Activated CD8-positive, alpha-beta T cell treated with anti-CD3 and anti-CD28 coated beads for 36 hours (primary cell): ENCODE results near the gene SFXN2. TPM values are rescaled to one million over a fixed set of nuclear protein-coding genes. Genes with fewer than 3 reads are reported as not detected.
A peak's percentile ranks its signal among the peaks of the same experiment; 100 is the strongest.
"Not testable (repeated sequence)": the region's sequence is repeated elsewhere in the genome, so short reads cannot be mapped to it uniquely, and the experiment has no call there.

Experiments used
- ATAC-seq: fragments of 200-7000 bp; cut with Tn5 transposase; one replicate; pipeline ENCODE4 v1.10.0; 2021; ENCODE audit warnings: mild to moderate bottlenecking, moderate library complexity
- CTCF ChIA-PET: fragments of 350-600 bp; sonication (Branson Sonifier 250); formaldehyde crosslinking; loops from one replicate; lab custom pipeline; 2021; ENCODE audit warnings: antibody characterized with exemption; lab: Charles Lee
- POLR2A ChIA-PET: fragments of 350-600 bp; sonication (Branson Sonifier 250); formaldehyde crosslinking; loops from one replicate; lab custom pipeline; 2021; ENCODE audit warnings: antibody characterized with exemption; lab: Charles Lee
- DNase-seq: peaks from one replicate; pipeline ENCODE4 v3.0.0-alpha.2; 2020
- H3K27ac Mint-ChIP-seq: one replicate; pipeline ENCODE4 v1.8.0; 2021; ENCODE audit warnings: mild to moderate bottlenecking, mixed read lengths
- H3K27me3 Mint-ChIP-seq: one replicate; pipeline ENCODE4 v1.8.0; 2021; ENCODE audit warnings: mixed read lengths
- H3K36me3 Mint-ChIP-seq: one replicate; pipeline ENCODE4 v1.8.0; 2021; ENCODE audit warnings: low read depth, mixed read lengths
- H3K4me1 Mint-ChIP-seq: one replicate; pipeline ENCODE4 v1.8.0; 2021; ENCODE audit warnings: low read depth, mixed read lengths
- H3K4me3 Mint-ChIP-seq: one replicate; pipeline ENCODE4 v1.8.0; 2021; ENCODE audit warnings: mild to moderate bottlenecking, moderate library complexity, mixed read lengths
- H3K9me3 Mint-ChIP-seq: one replicate; pipeline ENCODE4 v1.8.0; 2021; ENCODE audit warnings: mixed read lengths
- intact Hi-C: fragments of 100-400 bp; cut with micrococcal nuclease; formaldehyde crosslinking; loops from one replicate; pipeline ENCODE4 v1.10.0; 2022
- total RNA-seq, 2 experiments: library from RNA; stranded (reverse); gene quantifications; one replicate each; pipeline ENCODE4 v1.2.3, GENCODE V29; 2021
- TF ChIP-seq, protein P1 (sequence below): fragments of 200-600 bp; IDR thresholded peaks from one replicate; pipeline ENCODE4 v1.8.0; 2022; ENCODE audit warnings: antibody characterized with exemption, mild to moderate bottlenecking

Gene SFXN2
- total RNA-seq, 2 experiments from 2014 or later, result 12.8 to 16.3 TPM

DNA sequence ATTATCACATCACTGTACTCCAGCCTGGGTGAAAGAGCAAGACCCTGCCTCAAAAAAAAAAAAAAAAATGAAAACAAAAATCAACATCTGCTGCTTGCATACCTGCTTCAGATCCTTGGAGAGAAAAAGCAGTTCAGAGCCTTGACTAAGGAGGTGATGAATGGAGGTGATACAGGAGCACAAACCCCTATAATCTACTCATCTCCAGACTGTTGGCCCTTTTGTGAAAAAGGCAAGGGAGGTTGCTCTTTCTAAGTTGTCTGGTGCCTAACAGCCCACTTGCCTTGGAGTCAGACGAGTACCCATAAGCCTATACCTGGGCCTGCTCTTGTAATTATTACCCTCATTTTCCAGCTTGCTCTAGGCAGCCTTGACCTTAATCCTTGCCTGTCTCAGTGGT lies 1.4 kb downstream of the SFXN2 start:
- ChIA-PET POLR2A (interaction anchor here (1.1 to 3.4 kb wide), 3 partner anchors 9 to 28 kb away, joined by 4 to 27 read pairs (median 4); partner anchors contain the start of gene WBP1L), CTCF (interaction anchor here (1.4 kb wide), 1 partner anchor 8 kb away, joined by 3 read pairs; no protein-coding TSS in a partner anchor)
- H3K27ac Mint-ChIP-seq, result peak overlapping the region; percentile 39
- peak overlapping the region; percentile 82 for H3K4me3 Mint-ChIP-seq
- peaks cover 26% of the 10 kb centered on the region for H3K36me3 Mint-ChIP-seq
- ATAC-seq, result no peak
- H3K4me1 Mint-ChIP-seq, result peaks cover 56% of the 10 kb centered on the region
- intact Hi-C loops, result no loop called here
- no peaks in the 10 kb centered on the region for H3K9me3 Mint-ChIP-seq
- TF ChIP-seq, protein P1, sequence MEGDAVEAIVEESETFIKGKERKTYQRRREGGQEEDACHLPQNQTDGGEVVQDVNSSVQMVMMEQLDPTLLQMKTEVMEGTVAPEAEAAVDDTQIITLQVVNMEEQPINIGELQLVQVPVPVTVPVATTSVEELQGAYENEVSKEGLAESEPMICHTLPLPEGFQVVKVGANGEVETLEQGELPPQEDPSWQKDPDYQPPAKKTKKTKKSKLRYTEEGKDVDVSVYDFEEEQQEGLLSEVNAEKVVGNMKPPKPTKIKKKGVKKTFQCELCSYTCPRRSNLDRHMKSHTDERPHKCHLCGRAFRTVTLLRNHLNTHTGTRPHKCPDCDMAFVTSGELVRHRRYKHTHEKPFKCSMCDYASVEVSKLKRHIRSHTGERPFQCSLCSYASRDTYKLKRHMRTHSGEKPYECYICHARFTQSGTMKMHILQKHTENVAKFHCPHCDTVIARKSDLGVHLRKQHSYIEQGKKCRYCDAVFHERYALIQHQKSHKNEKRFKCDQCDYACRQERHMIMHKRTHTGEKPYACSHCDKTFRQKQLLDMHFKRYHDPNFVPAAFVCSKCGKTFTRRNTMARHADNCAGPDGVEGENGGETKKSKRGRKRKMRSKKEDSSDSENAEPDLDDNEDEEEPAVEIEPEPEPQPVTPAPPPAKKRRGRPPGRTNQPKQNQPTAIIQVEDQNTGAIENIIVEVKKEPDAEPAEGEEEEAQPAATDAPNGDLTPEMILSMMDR, result no peak
- H3K27me3 Mint-ChIP-seq, result no peaks in the 10 kb centered on the region
- DNase-seq, result no peak

DNA sequence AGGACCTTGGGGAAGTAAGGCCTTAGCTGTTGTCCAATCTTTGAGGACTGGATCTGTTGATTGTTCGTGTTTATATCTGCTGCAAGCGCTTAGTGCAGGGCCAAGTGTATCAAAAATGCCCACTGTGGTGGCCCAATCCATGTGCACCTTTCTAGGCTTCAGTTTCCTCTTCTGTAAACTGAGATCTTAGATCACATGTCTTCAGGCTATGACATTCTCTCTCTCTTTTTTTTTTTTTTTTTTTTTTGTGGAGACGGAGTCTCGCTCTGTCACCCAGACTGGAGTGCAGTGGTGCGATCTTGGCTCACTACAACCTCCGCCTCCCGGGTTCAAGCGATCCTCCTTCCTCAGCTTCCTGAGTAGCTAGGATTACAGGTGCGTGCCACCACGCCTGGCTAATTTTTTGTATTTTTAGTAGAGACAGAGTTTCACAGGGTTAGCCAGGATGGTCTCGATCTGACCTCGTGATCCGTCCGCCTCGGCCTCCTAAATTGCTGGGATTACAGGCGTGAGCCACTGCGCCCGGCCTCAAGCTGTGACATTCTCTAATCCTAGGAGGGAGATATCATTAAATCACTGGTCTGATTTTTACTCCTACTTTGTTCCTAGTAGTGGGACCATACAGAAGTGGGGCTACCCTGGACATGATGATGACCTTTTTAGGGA lies 2.6 kb downstream of the SFXN2 start:
- Mint-ChIP-seq H3K36me3 (peaks cover 31% of the 10 kb centered on the region), H3K4me3 (peak overlapping the region; percentile 20), H3K4me1 (peaks cover 57% of the 10 kb centered on the region)
- H3K27me3 Mint-ChIP-seq, DNase-seq, intact Hi-C loops, CTCF ChIA-PET, H3K9me3 Mint-ChIP-seq, ATAC-seq, H3K27ac Mint-ChIP-seq: not testable (repeated sequence)
- POLR2A ChIA-PET, result interaction anchor here (1.1 to 1.6 kb wide), 2 partner anchors 8 to 15 kb away, joined by 4 read pairs; no protein-coding TSS in a partner anchor

DNA sequence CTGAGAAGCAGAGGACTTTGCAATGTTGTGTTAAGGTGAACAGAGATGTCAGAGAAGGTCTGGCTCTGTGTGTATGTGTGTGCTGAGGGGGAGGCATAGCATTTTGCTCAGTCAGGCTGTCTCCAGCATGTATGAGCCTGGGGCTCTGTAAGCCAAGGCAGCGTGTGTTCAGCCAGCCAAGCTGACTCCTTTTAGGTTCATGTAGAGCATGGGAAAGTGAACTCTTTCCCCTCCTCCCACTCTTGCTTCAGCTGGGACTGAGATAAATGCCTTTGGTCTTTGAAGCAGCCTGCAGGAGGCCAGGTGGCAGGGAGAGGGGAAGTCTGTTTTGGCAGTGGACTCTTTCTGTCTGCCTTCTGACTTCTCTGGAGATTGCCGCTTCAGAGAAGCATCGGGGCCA lies 3.8 kb downstream of the SFXN2 start:
- ATAC-seq (no peak), DNase-seq (no peak)
- Mint-ChIP-seq H3K36me3 (peaks cover 33% of the 10 kb centered on the region), H3K4me3 (no peak overlapping the region), H3K9me3 (no peaks in the 10 kb centered on the region), H3K27me3 (no peaks in the 10 kb centered on the region), H3K27ac (no peak overlapping the region), H3K4me1 (peaks cover 48% of the 10 kb centered on the region)
- CTCF ChIA-PET, result no interaction called here
- TF ChIP-seq, protein P1, result no peak
- intact Hi-C loops, result no loop called here
- POLR2A ChIA-PET, result no interaction called here

DNA sequence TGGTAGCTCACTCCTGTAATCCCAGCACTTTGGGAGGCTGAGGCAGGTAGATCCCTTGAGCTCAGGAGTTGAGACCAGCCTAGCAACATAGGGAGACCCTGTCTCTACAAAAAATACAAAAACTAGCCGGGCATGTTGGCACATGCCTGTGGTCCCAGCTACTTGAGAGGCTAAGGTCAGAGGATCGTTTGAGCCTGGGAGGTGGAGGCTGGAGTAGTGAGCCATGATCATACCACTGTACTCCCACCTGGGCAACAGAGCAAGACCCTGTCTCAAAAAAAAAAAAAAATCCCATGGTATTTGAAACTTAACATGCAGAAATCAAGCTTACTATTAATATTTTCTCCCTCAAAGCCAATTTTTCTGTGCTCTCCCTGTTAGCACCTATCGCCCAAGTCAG lies 5.9 kb downstream of the SFXN2 start:
- ChIA-PET POLR2A (interaction anchor here (1.1 to 1.4 kb wide), 2 partner anchors 455 to 822 kb away, joined by 3 read pairs; no protein-coding TSS in a partner anchor), CTCF (interaction anchor here (1.0 to 1.8 kb wide), 5 partner anchors 20 to 50 kb away, joined by 3 to 6 read pairs (median 4); partner anchors contain the start of gene WBP1L)
- Mint-ChIP-seq H3K9me3 (no peaks in the 10 kb centered on the region), H3K4me3 (no peak overlapping the region), H3K27ac (no peak overlapping the region), H3K27me3 (no peaks in the 10 kb centered on the region), H3K36me3 (peaks cover 42% of the 10 kb centered on the region), H3K4me1 (peaks cover 46% of the 10 kb centered on the region)
- DNase-seq, result no peak
- ATAC-seq, result no peak
- intact Hi-C loops, result no loop called here
- TF ChIP-seq, protein P1, result no peak

DNA sequence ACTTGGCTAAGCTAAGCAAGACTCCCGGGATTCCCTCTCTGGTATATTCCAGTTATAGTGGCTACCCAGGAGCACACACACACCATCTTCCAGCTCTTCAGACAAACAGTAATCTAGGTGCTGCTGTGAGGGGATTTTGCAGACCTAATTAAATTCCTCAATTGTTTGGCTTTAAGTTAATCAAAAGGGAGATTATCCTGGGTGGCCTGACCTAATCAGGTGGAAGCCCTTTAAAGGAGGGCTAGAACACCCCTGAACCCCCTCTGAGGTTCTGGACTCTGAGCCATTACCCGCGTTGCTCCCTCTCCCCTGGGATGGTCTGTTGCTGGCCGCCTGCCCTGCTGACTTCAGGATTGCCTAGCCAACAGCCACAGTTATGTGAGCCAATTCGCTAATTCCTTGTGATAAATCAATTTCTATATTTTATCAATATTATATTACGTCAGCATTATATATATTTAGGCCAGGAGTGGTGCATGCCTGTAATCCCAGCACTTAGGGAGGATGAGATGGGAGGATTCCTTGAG lies 6.4 kb downstream of the SFXN2 start:
- Mint-ChIP-seq H3K4me1 (peaks cover 44% of the 10 kb centered on the region), H3K27me3 (no peaks in the 10 kb centered on the region), H3K36me3 (peaks cover 40% of the 10 kb centered on the region), H3K27ac (no peak overlapping the region), H3K9me3 (no peaks in the 10 kb centered on the region), H3K4me3 (no peak overlapping the region)
- POLR2A ChIA-PET, result interaction anchor here (0.6 to 1.4 kb wide), 5 partner anchors 12 to 822 kb away, joined by 3 read pairs; no protein-coding TSS in a partner anchor
- DNase-seq (no peak), ATAC-seq (no peak)
- intact Hi-C loops, result no loop called here
- TF ChIP-seq, protein P1, result no peak
- CTCF ChIA-PET, result interaction anchor here (0.6 to 1.8 kb wide), 4 partner anchors 19 to 141 kb away, joined by 3 to 6 read pairs (median 4); partner anchors contain the start of gene WBP1L
